ENCODE results near the gene PLA2G5.

DNA sequence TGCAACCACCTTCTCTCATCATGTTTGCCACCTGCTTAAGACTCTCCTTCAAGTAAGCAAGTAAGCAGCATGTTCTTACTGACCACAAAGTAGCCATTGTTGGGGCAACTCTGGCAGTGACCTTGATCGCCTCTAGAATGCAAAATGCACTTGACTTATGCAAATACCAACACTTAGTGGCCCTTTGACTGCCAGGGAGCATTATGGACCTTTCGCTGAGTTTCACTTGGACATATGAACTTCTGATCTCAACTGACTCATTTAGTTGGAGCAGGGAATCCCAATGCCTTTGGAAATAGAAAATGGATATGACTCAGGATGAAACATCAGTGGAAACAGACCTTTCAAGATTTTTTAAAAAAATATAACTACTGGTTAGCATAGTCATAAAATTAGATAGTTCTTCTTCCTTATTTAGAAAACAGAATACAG, 6.1 kb upstream of the PLA2G5 start:
- TF ChIP-seq CTCF (IDR thresholded peaks at IDR 0.05; ENCODE audit: low read depth, low read length) (no peak), EZH2phosphoT487 (IDR thresholded peaks at IDR 0.05; ENCODE audit: low read depth) (no peak)
